ENCODE data around the gene CLP1.
"Not testable (repeated sequence)": the region's sequence is repeated elsewhere in the genome, so short reads cannot be mapped to it uniquely, and the experiment has no call there.

The CLP1 gene

GRCh38 chr11:57641011-57641807 lies 16.4 kb upstream of the CLP1 start:
- peak; percentile 64 for DNase-seq

DNA sequence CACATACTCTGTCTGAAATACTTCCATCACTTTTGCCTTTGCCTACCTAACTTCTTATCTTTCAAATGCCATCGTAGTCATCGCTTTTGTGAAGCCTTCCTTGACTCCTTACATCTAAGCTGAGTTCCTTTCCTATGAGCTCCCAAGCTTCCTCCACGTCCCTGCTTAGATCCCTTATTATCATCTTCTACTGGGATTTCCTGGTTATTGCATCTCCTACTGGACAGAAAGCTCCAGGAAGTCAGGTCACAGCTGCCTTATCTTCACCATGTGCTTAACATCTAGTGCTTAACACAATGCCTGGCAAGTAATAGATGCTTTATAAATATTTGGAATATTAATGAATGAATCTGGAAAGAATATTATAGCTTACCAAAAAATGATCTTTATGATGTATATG lies 13.8 kb upstream of the CLP1 start:
- DNase-seq, result no peak

- peak; percentile 72 for DNase-seq
Observed at GRCh38 chr11:57644748-57645688, 12.5 kb upstream of the CLP1 start.

DNA sequence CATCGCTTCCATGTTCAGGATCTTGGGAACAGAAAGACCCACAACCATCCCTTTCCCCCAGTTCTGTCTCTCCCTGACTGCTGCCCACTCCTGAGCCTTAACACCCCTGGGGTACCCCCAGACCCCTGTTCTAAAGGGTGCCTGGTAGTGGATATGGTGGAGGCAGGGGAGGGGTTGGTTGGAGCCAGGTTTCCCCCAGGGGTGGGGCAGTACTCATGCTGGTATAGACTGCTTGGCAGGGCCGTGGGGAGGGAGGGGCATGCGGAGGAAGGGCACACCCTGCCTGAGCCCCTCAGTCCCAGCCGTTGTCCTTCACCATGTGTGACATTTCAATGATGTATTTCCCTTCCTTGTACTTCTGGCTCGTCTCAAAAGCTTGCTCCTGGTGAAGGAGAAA lies 11.9 kb upstream of the CLP1 start:
- no peak for DNase-seq

GRCh38 chr11:57646194-57646798 lies 11.3 kb upstream of the CLP1 start:
- DNase-seq, result no peak

GRCh38 chr11:57646799-57647303 lies 10.7 kb upstream of the CLP1 start:
- no peak for DNase-seq

GRCh38 chr11:57647372-57647771 lies 10.2 kb upstream of the CLP1 start:
- no peak for DNase-seq

DNA sequence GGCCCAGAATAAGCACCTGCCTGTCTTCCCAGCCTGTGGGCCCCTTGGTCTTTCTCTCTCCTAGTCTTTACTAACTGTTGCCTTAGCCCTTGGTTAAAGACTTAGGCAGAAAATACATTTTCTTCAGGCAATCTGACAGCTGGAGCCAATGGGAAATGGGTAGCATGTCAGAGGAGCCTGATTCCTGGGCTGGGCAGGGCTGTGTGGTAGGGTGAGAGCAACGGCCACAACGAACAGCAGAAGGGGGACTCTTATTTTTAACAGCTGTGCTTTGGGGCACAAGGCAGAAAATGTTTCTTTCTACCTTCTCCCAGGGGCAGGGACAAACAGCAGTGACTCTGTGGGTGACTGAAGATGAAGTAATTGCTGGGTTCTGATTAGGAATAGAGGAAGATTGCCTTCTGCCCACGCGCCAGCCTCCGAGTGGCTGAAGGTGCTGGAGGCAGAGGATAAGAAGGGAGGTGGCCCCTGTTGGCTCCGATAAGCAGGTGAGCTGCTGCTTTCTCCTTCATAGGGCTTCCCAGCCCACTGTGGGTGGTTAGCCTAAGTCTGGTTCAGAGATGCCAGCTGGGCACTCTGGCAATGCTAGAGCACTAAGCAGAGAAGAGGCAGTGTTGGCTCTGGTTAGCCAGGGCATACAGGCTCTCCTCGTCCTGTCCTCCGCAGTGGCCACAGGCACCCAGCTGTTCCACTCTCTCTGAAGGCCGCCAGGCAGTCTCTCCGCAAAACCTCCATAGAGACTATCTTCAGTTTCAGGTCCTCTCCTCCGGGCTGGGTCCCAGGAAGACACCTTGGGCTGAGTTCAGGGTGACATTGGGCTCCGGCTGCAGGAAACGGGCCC lies 9.4 kb upstream of the CLP1 start:
- DNase-seq, result no peak

DNA sequence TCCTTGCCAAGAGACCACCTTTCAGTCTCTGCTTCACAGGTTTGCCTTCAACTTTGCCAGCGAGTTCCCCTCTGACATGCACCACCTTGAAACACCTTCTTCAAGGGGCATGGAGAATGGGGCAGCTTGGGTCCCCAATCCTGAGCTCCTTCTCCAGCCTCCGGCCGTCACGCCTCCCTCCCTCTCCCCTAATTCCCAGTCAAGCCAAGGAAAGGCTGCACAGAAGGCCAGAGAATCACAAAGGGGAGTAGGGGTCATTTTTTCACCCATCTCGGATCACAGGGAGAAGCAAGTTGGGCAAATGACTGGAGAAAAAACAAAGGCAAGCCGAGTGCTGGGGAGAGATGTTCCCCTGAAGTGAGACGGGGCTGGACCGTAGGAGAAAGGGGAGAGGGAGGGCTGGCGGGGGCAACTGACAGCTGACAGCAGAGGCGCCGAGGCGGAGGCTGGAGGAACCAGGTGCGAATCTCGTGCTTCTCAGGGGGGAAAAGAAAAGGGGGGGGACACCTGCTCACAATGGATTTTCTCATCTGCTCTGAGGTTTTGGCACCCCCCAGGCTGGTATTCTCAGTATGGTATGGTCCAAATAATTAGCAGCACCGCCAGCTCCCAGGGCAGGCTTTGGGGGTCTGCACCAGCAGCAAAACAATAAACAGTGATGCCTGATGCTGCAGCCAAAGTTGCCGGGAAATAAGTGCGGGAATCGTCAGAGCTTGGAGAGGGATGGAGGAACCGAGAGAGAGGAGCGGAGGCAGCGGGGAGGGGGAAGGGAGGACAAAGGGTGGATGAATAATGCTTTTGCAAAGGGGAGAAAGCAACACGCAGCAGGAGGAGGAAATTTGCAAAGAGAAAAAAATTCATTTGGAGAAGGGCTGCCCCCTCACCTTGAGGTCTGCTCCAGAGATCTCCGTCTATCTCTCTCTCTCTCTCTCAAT lies 8.5 kb upstream of the CLP1 start:
- DNase-seq, result no peak

DNA sequence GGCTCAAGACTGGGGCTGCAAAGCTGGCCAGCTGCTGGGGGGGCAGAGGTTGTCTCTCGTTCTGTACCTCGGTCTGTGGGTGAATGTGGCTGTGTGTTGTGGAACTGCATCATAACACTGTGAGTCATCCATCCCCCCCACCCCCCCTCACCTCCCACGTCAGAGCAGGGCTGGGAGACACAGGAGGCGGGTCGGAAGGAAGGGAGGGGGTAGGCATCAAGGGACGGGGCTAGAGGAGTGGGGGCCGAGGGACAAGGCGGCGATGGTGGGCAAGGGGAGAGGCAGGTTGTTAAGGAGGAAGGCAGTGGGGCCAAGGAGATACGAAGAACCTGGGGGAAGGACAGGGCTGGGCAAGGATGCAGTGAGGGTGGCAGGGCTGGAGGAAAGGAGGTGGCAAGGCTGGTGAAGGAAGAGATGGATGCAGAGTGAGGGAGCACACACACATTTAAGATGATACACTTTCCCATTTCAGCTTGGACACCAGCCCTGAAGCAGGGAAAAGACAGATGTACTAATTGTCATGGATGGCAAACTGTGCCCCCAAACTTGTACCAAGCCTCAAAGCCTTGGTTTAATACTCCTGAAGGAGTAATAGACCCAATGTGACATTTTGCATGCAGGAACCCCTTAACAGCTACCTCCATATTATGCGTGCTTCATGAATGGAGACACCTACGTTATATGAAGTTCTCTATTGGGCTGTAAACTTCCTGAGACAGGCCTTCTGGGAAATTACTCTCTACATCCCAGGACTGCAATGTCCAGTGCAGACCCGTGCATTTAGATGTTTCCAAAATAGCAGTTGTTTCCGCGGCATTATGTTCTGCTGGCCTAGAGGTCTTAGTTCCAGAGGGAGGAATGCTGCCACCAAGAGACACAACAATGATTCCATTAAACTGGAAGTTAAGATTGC lies 7.5 kb upstream of the CLP1 start, which contains the start of gene YPEL4:
Gene YPEL4 (minus strand): TSS at position 87 of the 913 bp plus-strand sequence. CDS start 2,805 bp downstream, outside the sequence.
- DNase-seq, result peak; percentile 82

- DNase-seq, result no peak
Observed at GRCh38 chr11:57650739-57651090, 6.8 kb upstream of the CLP1 start.

DNA sequence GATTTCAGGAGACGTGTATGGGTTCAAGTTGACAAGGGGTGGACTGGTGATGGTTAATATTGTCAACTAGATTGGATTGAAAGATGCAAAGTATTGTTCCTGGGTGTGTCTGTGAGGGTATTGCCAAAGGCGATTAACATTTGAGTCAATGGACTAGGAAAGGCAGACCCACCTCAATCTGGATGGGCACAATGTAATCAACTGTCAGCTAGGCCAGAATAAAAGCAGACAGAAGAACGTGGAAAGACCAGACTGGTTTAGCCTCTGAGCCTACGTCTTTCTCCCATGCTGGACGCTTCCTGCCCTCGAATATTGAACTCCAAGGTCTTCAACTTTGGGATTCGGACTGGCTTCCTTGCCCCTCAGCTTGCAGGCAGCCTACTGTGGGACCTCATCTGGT lies 6.2 kb upstream of the CLP1 start:
- no peak for DNase-seq

DNA sequence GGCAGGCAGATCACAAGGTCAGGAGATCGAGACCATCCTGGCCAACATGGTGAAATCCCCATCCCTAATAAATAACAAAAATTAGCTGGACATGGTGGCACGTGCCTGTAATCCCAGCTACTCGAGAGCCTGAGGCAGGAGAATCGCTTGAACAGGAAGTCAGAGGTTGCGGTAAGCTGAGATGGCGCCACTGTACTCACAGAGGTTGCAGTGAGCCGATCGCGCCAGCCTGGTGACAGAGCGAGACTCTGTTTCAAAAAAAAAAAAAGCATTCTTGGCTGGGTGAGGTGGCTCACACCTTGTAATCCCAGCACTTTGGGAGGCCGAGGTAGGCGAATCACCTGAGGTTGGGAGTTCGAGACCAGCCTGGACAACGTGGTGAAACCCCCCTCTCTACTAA lies 5.3 kb upstream of the CLP1 start:
- not testable (repeated sequence) for DNase-seq

GRCh38 chr11:57652662-57653061 lies 4.9 kb upstream of the CLP1 start:
- DNase-seq, result no peak

- DNase-seq, result no peak
Observed at GRCh38 chr11:57653163-57653562, 4.4 kb upstream of the CLP1 start.

DNA sequence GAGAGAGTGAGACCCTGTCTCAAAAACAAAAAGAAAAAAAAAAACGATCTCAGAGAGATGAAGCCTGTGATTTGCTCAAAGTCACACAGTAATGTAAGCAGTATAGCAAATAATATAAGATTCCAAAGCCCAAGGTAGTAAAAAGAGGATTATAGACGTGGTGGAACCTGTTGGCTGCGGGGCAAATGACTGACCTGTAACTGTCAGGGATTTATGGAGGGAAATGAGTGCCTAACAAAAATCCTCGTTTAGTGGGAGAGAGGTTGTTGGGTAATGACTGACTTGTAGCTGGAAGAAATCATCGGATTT lies 723 bp upstream of the CLP1 start:
- no peak for DNase-seq

- DNase-seq, result no peak
Observed at GRCh38 chr11:57658023-57658361, 430 bp downstream of the CLP1 start.

GRCh38 chr11:57659669-57660068 lies 2.1 kb downstream of the CLP1 start:
- DNase-seq, result no peak

DNA sequence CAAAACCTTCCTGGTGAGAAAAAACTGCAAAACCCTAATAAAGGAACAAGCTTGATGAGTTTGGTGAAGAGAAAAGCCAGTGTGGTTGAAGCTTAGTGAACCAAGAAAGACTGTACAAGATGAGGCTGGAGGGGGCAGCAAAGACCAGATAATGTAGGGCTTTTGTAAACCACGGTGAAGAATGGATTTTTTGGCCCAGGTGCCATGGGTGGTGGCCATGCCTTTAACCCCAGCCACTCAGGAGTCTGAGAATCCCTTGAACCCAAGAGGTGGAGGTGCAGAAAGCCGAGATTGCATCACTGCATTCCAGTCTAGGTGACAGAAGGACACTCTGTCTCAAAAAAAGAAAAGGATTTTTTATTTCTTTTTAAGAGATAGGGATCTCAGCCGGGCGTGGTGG lies 5.3 kb downstream of the CLP1 start:
- DNase-seq, result no peak

- no peak for DNase-seq
Observed at GRCh38 chr11:57663975-57664374, 6.4 kb downstream of the CLP1 start.

Measured in fibroblast of skin of scalp (primary cell).